Neural crest cell (in vitro differentiated cells): ENCODE results near the gene CD70. TPM values are rescaled to one million over a fixed set of nuclear protein-coding genes. Genes with fewer than 3 reads are reported as not detected.

Experiments
- DNase-seq: peaks from one replicate; pipeline ENCODE4 v3.0.0; 2021; ENCODE audit warnings: low read depth, mixed read lengths, low spot score
- H3K27ac Mint-ChIP-seq: one replicate; pipeline ENCODE4 v1.8.0; 2021; ENCODE audit warnings: mild to moderate bottlenecking, mixed read lengths; ENCODE audit not compliant: unreplicated experiment
- H3K27me3 Mint-ChIP-seq: 2 replicates; pipeline ENCODE4 v1.8.0; 2021; ENCODE audit warnings: low read depth, mild to moderate bottlenecking, mixed read lengths
- H3K36me3 Mint-ChIP-seq: 2 replicates; pipeline ENCODE4 v1.8.0; 2021; ENCODE audit warnings: low read depth, mild to moderate bottlenecking, mixed read lengths
- H3K4me1 Mint-ChIP-seq: 2 replicates; pipeline ENCODE4 v1.8.0; 2021; ENCODE audit warnings: mixed read lengths
- H3K4me3 Mint-ChIP-seq: one replicate; pipeline ENCODE4 v1.8.0; 2021; ENCODE audit warnings: mild to moderate bottlenecking, mixed read lengths
- H3K9me3 Mint-ChIP-seq: 2 replicates; pipeline ENCODE4 v1.8.0; 2021; ENCODE audit warnings: mixed read lengths
- total RNA-seq: library from RNA; stranded (reverse); gene quantifications from 2 replicates; pipeline ENCODE4 v1.2.1, GENCODE V29; 2021
- TF ChIP-seq, protein P1 (sequence below): fragments of 200-600 bp; sonication (generic); conservative IDR thresholded peaks from 2 replicates; pipeline ENCODE4 v1.5.0; 2021; ENCODE audit warnings: antibody characterized with exemption, mild to moderate bottlenecking

Gene CD70
- total RNA-seq, 1 donor from 2014 or later, result not detected

DNA sequence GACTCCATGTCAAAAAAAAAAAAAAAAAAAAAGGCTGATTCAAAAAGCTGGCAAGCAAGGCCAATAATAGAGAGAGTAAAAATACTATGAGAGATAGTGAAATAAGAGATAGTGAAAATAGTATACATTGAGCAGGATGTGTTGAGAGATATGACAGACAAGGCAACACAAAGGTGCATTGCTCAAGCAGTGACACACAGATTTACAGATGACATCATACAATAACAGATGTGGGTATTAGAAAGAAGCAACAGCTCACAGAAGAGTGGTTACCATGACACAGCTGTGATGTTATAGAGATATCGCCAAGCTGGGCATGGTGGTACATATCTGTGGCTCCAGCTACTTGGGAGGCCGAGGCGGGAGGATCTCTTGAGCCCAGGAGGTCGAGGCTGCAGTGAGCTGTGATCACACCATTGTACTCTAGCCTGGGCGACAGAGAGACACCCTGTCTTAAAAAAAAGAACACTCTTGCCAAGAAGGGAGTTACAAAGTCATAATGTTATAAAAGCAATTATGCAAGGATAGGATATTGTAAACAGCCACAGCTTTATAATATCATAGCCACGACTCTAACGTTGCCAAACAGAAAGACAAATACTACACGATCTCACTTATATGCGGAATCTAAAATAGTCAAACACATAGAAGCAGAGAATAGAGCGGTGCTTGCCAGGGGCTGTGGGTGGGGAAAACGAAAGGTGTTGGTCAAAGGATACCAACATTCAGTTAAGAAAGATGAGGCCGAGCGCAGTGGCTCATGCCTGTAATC lies 49.8 kb downstream of the CD70 start:
- Mint-ChIP-seq H3K36me3 (peaks cover under 1% of the 10 kb centered on the region), H3K4me3 (no peak overlapping the region), H3K4me1 (no peaks in the 10 kb centered on the region), H3K27ac (no peak overlapping the region), H3K9me3 (peaks cover under 1% of the 10 kb centered on the region), H3K27me3 (peaks cover 16% of the 10 kb centered on the region)
- TF ChIP-seq, protein P1, sequence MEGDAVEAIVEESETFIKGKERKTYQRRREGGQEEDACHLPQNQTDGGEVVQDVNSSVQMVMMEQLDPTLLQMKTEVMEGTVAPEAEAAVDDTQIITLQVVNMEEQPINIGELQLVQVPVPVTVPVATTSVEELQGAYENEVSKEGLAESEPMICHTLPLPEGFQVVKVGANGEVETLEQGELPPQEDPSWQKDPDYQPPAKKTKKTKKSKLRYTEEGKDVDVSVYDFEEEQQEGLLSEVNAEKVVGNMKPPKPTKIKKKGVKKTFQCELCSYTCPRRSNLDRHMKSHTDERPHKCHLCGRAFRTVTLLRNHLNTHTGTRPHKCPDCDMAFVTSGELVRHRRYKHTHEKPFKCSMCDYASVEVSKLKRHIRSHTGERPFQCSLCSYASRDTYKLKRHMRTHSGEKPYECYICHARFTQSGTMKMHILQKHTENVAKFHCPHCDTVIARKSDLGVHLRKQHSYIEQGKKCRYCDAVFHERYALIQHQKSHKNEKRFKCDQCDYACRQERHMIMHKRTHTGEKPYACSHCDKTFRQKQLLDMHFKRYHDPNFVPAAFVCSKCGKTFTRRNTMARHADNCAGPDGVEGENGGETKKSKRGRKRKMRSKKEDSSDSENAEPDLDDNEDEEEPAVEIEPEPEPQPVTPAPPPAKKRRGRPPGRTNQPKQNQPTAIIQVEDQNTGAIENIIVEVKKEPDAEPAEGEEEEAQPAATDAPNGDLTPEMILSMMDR, result no peak
- no peak for DNase-seq

DNA sequence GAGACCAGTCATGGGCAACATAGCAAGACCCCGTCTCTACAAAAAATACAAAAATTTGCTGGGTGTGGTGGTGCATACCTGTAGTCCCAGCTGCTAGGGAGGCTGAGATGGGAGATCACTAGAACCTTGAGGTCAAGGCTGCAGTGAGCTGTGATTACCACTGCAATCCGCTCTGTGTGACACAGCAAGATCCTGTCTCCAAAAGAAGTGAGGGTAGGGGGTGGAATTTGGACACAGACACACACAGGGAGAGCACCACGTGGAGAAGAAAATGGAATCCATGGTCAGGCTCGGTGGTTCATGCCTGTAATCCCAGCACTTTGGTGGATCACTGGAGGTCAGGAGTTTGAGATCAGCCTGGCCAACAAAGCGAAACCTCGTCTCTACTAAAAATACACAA lies 51.4 kb downstream of the CD70 start:
- DNase-seq, result no peak

More for the DNA sequence above, 51.4 kb downstream of the CD70 start:
- H3K27me3 Mint-ChIP-seq, result peaks cover 29% of the 10 kb centered on the region
- H3K4me3 Mint-ChIP-seq, result no peak overlapping the region
- no peak overlapping the region for H3K27ac Mint-ChIP-seq
- H3K4me1 Mint-ChIP-seq, result peaks cover under 1% of the 10 kb centered on the region
- peaks cover 3% of the 10 kb centered on the region for H3K9me3 Mint-ChIP-seq
- TF ChIP-seq, protein P1, result no peak
- peaks cover 3% of the 10 kb centered on the region for H3K36me3 Mint-ChIP-seq

Other genes starting within 250 kb of the CD70 start
- gene CLPP, start 229.6 kb downstream of the CD70 start, total RNA-seq, result 86.3 and 93.0 TPM in 2 replicates
- 66.4 and 68.8 TPM in 2 replicates for gene ALKBH7, start 218.4 kb downstream of the CD70 start, total RNA-seq
- 4.1 and 4.4 TPM in 2 replicates for gene PSPN, start 215.2 kb downstream of the CD70 start, total RNA-seq
- gene GTF2F1, start 198.0 kb downstream of the CD70 start, total RNA-seq, result 65.9 and 70.3 TPM in 2 replicates
- gene KHSRP, start 166.3 kb downstream of the CD70 start, total RNA-seq, result 678 and 690 TPM in 2 replicates
- gene SLC25A41, start 157.4 kb downstream of the CD70 start, total RNA-seq, result 1.2 and 1.6 TPM in 2 replicates
- gene SLC25A23, start 131.4 kb downstream of the CD70 start, total RNA-seq, result 72.2 and 73.2 TPM in 2 replicates
- not detected in 2 replicates for gene CRB3, start 126.9 kb downstream of the CD70 start, total RNA-seq
- gene DENND1C, start 109.4 kb downstream of the CD70 start, total RNA-seq, result not detected in 2 replicates
- 27.7 and 39.9 TPM in 2 replicates for gene TUBB4A, start 88.8 kb downstream of the CD70 start, total RNA-seq
- 1.3 and 1.4 TPM in 2 replicates for gene TNFSF9, start 60.1 kb downstream of the CD70 start, total RNA-seq
- gene TNFSF14, start 79.0 kb upstream of the CD70 start, total RNA-seq, result not detected in 2 replicates
- 0.37 TPM in 1 of 2 replicates, not detected in the other for gene C3, start 129.5 kb upstream of the CD70 start, total RNA-seq
- 43.2 and 52.9 TPM in 2 replicates for gene GPR108, start 146.4 kb upstream of the CD70 start, total RNA-seq
- gene TRIP10, start 148.5 kb upstream of the CD70 start, total RNA-seq, result 19.0 and 20.6 TPM in 2 replicates
- gene SH2D3A, start 176.3 kb upstream of the CD70 start, total RNA-seq, result not detected in 2 replicates
- gene VAV1, start 181.6 kb upstream of the CD70 start, total RNA-seq, result not detected in 2 replicates